Thyroid gland (tissue), 4 donors: ENCODE data around the gene ADARB2.

Experiments used
- POLR2A ChIP-seq, 2 donors: fragments of 450-650 bp; IDR thresholded peaks; one replicate each; pipeline ENCODE4 v1.6.1; 2017; ENCODE audit warnings: antibody characterized with exemption in 2 of 2, mild to moderate bottlenecking in 2 of 2, moderate library complexity in 1 of 2
- TF ChIP-seq, protein P1 (sequence below), 6 experiments: fragments of 200-600 bp in 3 of 6; fragments of 450-650 bp in 3 of 6; sonication (generic) in 3 of 6; IDR thresholded peaks; one replicate each; pipeline ENCODE4 v1.5.1; 2016 to 2019; ENCODE audit warnings: antibody characterized with exemption in 6 of 6, mild to moderate bottlenecking in 2 of 6, inconsistent platforms in 1 of 6, moderate library complexity in 1 of 6

DNA sequence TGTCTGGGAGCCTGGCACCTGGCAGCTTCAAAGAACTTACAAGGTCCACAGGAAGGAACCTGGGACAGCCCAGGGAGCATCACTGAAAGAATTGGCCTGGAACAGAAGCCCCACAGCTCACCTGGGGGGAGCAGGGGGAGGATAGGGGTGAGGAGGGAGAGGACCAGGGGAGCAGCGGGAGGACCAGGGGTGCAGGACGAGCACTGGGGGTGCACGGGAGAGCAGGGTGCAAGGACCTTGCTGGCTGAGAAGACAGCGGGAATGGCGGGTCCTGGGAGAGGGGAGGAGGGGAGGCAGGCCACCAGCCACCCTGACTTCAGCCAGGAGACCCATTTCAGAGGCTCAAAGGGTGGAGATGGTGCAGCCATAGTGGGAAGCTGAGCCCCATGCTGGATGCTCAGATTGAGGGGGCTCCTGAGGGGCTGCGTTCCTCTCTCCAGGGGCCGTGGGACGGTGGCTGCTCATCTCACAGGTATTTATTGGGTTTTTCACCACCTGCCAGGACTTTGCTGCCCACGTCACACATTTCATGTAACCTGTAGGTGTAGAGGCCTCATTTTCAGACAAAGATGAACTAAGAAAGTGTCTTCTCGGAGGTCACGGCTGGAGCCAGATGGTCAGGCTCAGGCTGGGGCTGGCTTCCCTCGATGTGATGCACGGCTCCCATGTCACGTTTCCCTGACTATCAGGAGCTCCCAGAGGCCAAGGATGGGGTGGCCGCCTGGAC is 571.1 kb downstream of the ADARB2 start:
- TF ChIP-seq, protein P1, sequence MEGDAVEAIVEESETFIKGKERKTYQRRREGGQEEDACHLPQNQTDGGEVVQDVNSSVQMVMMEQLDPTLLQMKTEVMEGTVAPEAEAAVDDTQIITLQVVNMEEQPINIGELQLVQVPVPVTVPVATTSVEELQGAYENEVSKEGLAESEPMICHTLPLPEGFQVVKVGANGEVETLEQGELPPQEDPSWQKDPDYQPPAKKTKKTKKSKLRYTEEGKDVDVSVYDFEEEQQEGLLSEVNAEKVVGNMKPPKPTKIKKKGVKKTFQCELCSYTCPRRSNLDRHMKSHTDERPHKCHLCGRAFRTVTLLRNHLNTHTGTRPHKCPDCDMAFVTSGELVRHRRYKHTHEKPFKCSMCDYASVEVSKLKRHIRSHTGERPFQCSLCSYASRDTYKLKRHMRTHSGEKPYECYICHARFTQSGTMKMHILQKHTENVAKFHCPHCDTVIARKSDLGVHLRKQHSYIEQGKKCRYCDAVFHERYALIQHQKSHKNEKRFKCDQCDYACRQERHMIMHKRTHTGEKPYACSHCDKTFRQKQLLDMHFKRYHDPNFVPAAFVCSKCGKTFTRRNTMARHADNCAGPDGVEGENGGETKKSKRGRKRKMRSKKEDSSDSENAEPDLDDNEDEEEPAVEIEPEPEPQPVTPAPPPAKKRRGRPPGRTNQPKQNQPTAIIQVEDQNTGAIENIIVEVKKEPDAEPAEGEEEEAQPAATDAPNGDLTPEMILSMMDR (IDR thresholded peaks at IDR 0.05): no peak
- TF ChIP-seq POLR2A (IDR thresholded peaks at IDR 0.05): no peak
